Activated CD4-positive, alpha-beta T cell treated with anti-CD3 and anti-CD28 coated beads for 48 hours (primary cell): ENCODE data around the gene PLEKHG5.
A peak's percentile ranks its signal among the peaks of the same experiment; 100 is the strongest.
"Not testable (repeated sequence)": the region's sequence is repeated elsewhere in the genome, so short reads cannot be mapped to it uniquely, and the experiment has no call there.

Experiments
- DNase-seq: peaks from one replicate; pipeline ENCODE4 v3.0.0-alpha.2; 2020

Gene PLEKHG5

DNA sequence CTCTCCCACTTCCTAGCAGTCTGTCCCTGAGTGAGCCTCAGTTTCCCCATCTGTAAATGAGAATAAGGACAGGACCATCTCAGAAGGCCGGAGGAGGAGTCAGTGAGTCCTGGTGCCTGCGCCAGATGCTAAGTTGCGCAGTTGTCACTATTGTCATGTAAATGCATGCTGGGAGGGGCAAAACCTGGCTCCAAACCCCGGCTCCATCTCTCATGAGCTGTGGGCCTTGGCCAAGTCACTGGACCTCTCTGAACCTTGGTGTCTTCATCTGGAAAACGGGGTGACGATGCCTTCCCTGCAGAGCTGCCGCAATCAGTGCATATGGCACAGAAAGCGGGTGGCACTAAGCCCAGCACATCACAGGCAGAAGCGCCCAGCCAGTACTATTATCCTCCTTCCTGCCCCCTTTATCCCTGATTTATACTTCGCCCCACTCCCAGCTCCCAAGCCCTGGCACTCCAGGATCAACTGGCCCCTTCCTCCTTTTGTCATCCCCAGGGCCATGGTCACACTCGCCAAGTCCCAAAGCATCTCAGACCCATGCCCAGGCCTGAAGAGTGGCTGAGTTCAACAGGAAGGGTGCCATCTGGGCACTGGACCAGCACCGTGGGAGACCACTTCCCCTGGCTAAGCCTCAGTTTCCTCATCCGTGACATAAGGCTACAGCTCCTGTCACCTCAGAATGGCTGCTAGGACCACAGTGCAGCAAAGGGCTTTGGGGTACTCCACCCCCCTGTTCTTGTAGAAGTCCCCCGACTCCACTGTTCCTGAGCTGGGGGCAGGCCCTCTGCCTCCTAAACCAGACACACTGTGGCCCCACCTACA, 4.3 kb upstream of the PLEKHG5 start:
- DNase-seq, result no peak

DNA sequence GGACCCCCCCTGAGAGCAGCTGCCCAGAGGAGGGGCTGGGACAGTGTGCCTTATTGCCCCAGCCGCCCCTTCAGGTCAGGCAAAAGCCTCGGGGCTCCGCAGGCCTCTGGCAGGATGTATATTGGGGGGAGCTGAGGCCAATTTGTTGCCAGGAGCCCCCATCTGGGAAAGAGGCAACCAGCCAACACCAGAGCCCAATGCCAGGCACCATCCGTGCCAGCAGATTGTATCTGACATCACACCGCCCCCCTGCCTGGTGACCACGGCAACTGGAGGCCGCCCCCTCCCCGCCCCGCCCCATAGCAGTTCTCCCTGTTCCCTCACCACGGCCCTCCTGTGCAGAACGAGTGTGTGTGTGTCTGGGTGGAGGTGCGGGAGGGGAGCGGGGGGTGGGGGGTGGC, 3.6 kb upstream of the PLEKHG5 start:
- no peak for DNase-seq

DNA sequence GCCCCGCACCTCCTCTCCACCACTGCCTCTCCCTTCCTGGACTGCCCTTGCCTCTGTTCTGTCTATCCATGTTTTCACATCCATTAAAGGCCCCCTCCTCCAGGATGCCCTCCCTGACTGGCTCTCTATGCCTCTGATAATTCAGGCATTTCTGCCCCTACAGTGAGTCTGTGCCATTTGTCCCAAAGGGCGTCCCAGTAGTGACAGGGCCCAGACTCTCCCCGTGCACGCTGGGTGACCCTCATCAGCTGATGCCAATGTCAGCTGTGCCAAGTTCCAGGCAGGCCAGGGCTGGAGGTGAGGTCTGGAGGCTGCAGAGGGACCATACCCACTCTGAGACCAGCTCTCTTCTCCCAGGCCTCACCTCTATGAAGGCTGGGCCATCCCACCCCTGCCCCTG, 3.2 kb upstream of the PLEKHG5 start:
- no peak for DNase-seq

DNA sequence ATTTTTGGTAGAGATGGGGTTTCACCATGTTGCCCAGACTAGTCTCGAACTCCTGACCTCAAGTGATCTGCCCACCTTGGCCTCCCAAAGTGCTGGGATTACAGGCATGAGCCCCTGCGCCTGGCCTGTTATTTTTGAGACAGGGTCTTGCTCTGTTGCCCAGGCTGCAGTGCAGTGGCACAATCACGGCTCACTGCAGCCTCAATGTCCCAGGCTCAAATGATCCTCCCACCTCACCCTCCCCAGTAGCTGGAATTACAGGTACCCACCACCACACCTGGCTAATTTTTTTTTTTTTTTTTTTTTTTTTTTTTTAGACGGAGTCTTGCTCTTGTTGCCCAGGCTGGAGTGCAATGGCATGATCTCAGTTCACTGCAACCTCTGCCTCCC, 2.4 kb upstream of the PLEKHG5 start:
- DNase-seq, result not testable (repeated sequence)

DNA sequence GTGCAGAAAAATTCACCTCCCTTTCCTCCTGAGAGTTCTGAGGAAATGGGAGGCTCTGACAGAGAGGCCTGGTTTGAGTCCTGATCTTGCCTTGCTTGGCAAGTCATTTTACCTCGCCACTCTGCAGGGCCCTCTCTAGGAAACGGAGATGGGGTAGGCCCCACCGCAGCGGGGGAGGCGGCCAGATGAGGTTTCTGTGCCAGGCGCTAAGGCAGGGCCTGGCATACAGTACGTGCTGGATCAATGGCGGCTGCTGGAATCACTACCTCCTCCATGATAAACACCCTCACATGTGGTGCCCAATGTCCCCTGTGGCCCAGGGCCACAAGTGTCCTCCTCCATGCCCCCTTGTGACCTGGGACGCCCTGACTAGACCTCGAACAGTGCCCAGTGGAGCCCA, 499 bp upstream of the PLEKHG5 start:
- DNase-seq, result no peak

DNA sequence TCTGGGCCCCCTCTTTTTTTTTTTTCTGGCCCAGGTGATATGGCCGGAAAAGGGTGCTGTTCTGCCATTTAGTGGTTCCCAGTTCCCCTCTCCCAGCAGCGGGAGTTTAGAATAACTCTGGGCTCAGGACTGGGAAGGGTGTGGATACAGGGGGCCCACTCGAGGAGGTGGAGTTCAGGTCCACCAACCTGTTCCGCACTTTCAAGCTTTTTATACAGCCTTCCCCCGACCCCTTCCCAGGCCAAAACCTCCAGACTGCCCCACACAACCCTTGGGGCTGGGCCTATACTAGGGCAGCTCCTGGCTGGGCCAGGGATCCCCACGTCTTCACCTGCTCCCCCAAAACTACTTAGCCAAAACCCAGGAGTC, 402 bp downstream of the PLEKHG5 start:
- no peak for DNase-seq

DNA sequence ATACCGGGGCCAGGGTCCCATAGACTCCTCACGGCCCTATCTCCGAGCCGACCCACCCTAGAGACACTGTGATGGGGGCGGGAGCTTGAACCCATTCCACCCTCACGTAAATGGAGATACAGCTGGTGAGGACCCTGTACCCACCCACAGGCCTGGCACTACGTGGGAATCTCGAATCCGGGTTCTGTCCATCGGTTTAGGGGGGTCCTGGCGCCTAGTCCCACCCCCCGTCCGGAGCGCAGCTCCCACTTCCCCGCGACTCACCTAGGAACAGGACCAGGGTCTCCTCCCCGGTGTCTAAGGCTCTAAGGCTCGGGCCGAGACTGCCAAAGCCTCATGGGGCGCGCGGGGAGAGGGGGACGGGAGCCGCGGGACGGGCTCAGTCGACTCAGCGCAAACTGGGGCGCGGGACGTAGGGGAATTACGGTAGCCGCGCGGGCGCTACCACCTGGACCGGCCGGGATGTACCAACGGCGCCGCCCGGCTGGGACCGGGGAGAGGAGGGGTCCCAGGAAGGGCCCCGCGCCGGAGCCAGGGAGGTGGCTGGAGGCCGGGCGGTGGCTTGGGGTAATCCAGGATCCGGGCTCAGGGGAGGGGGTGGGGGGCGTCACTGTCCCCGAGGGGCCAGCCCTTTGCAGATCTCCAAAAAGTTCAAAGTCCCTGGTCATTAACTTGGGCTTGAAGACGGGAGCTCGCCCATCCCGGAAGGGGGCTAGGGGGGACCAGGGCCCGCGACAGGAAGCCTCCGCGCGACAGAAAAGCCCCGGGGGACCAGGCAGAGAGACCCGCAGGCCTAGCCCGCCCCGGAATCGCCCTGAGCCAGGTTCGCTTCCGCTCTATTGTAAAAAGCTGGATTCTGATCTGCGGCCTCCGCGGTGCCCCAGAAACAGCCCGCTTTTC, 1.0 kb downstream of the PLEKHG5 start:
- peak; percentile 83 for DNase-seq

DNA sequence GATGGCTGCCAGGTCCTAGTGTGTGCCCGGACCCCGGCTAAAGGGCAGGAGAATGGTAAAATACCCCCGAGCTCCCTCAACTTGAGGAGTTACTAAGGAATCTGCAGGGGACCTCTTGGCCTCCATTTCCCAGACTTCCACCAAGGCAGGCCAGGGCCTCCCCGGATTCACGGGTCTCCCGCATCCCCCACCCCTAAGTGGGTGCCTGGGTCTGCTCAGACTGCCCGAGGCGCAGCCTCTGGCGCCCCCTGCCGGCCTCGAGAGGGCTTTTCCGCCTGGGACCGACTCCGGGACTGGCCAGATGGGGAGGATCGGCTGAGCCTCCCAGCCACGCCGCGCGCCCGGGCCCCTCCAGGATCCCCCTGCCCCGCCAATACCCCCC, 1.7 kb downstream of the PLEKHG5 start:
- peak; percentile 86 for DNase-seq

DNA sequence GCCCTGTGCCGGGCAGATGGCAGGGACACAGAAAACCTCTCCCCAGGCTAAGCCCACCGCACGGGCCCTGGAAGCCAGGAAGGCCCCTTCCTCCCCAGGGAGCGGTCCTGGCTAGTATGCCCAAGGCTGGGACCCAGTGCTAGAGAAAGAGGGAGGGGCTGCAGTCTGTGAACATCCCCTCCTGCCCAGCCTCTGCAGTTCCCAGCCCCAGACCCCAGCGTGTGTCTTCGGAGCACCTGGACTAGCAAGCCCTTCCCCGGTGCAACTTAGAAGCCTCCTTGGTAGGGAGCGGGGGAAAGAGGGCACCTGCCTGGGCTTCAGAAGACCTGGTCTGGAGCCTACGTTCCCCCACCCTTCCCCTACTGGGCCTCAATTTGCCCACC, 2.1 kb downstream of the PLEKHG5 start:
- no peak for DNase-seq

DNA sequence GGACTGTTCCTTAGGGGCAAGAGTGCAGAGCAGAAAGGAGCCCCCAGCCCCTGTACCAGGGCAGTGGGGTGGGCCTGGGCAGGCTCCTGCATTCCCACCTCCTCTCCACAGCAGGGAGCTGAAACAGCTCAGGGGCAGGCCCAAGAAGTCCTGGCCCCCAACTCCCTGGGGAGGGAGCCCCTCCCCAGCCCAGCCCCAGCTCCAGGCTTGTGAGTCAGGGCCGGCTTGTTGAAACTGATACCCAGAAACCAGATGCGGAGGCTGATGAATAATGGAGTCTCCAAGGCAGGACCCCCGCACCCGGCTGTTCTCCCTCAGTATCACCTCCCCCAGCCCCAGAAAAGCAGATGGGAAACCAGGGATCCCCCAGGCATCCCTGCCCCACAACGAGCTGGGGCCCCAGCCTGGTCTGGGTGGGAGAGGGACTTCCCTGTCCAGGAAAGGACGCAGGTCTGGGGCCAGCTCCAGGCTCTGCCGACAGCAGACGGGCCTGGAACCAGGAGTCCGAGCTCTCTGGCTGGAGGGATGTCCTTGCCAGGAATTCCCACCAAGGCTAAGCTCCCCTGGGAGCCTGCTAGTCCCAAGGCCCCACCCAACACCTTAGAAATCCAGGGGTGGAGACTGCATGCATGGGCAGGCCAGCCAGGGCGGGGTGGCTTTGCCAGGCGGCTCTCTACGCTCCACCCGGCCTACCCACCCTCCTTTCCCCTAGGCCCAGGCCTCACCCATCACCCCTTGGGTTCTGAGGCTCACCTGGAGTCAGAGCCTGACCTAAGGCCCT, 2.7 kb downstream of the PLEKHG5 start:
- no peak for DNase-seq

DNA sequence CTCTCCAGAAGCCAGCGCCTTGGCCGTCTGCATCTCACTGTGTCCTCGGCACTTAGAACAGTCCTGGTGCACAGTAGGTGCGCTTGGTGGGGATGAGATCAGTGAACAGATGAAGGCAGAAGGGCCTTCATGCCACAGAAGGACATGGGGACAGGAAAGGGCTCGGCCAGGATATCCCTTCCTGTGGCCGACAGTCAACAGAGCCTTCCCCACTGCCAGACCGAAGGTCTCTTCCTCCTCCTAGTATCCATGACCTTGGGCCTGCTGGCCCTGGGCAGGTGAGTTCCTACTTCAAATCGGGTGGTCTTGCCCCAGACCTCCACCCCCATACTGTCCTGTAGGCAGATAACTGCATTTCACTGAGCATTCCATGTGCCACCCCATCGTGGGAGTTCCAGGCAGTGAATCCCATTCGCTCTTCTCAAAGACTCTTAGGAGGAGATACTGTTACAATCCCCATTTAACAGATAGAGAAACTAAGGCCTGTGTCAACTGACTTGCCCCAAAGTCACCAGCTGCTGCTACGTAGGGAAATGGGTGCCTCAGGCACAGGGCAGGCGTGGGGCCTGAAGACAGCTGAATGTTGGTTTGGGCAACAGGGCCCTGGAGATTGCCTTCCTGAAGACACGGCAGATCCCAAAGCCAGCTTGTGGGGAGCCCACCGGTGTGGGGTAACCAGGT, 3.5 kb downstream of the PLEKHG5 start:
- DNase-seq, result no peak

DNA sequence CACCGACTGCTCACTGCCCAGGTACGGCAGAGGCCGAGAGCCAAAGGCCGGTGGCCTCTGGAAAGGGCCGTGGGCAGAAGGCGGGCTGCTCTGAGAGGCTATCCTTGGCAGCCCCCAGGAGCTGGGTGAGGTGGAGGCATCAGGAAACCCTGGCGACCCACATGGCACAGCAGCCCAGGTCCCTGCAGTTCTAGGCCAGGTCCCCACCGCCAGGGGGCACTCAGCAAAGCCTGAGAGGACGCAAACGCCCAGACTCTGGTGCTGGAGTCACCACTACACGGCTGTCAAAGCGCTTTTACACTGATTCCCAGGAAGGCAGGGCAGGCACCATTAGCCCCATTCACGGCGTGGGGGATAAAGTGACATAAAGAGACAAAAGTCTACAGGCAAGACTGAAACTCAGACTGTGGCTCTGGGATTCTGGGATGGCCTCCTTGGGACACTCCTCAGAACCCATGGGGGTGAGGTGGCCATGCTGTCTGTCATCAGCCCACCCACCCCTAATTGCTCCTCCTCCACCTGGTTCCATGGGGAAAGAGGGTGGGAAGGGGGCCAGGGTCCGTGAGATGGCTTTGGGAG, 4.9 kb downstream of the PLEKHG5 start:
- peak; percentile 94 for DNase-seq

DNA sequence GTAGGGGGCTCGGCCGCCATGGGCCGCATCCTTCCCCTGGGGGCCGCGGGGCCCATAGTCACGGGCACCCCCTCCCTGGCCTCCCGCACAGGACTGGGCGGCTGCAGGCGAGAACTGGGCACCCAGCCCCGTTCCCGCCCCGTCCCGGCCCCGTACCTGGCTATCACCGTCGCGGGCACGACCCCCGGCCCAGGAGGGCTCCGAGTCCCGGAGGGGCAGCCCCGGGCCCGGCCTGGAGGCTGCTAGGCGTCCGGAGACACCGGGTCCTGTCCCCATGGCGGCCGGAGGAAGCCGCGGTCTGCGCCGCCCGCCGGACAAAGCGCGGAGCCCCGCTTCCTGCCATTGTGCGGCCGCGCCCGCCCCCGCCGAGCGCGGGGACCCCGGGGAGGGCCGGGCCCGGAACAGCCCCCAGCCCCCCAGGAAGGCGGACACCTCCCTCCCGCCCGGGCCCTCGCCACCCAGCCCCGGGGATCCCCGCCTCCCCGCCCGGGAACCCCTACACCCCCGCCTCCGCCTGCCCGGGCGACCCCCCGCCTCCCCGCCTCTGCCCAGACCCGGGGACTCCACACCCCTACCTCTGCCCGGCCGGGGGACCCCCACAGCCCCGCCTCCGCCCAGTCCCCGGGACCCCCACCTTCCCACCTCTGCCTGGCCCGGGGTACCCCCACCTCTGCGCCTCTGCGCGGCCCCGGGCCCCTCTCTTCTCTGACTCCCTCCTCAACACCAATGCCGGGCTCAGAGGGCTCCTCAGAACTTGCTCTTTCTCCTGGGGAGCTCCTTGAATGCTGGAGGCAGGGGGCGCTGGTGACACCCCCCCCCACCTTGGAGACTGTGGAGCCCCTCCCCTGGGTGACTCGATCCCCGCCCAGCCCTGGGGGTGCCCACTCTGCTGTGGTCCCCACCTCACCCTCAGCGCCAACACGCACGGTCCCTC, 6.0 kb downstream of the PLEKHG5 start:
- DNase-seq, result no peak

DNA sequence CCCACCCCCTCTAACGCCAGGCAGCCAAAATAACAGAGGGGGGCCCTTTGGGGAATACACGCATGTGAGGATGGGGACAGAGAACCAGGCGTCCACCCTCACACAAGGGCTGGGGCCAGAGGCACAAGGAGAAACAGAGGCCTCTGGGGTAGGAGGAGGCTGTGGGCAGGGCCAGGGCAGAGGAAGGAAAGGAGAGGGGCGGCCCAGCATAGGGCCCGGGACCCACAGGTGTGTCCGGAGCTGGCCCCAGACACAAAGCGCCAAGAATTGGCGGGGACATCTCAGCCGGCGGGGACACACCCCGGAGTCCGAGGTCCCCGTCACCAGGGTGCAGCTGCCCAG, 6.7 kb downstream of the PLEKHG5 start:
- DNase-seq, result no peak

DNA sequence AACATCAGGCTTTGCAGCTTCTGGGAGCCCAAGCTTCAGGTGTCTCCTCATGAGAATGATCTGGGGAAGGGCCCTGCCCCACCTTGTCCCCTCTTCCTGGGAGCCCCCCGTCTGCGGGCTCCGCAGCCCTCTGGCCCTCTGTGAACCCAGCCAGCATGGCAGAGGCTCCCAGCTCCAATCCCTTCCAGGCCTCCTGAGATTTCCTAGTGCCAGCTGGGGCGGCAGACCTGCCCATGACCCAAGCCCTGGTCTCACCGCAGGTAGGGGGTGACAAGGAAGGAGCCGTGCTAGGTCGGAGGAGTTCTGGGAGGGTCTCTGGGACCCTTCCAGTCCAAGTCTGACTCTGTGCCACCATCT, 7.7 kb downstream of the PLEKHG5 start:
- DNase-seq, result no peak

DNA sequence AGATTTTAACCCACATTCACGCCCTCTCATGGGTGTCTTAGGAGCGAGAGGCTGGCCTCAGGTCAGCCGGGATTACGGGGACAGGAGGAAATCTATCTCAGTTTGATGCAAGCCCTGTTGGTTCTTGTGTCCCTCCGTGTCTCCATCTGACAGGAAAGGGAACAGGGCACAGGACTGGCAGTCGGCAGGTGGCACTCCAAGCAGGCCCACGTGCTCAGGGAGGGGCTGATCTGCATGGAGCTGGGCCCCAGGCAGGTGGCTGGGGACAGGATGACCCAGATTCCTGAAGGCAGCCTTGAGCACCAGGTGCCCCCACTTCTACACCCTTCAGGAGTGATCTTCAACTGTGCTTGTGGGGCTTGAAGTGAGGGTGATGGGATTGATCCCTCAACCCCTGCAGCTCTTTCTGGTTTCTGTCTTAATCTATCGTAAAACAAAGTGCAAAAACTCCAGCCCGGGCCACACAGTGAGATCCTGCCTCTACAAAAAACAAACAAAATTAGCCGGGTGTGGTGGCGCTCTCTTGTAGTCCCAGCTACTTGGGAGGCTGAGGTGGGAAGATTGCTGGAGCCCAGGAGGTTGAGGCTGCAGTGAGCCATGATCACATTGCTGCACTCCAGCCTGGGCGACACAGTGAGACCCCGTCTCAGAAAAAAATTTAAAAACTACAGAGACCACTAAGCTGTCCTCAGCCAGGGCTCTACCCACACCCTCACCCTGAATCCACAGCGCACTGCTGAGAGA, 8.3 kb downstream of the PLEKHG5 start:
- no peak for DNase-seq

DNA sequence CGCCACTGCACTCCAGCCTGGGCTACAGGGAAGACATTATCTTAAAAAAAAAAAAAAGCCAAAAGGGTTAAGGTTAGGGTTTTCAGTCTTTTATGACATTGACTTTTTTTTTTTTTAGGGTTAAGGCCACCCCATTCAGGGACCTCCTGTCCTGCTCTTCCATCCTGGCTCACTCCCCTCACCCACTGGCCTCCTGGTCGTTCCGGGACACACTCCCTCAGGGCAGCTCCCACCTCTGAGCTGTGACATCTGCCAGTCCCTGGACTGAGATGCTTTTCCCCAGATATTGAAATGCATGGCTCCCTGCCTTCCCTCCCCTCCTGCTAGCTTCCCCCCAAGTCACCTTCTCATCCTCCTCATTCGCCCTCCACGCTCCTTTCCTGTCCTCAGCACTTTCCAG, 9.6 kb downstream of the PLEKHG5 start:
- DNase-seq, result no peak

DNA sequence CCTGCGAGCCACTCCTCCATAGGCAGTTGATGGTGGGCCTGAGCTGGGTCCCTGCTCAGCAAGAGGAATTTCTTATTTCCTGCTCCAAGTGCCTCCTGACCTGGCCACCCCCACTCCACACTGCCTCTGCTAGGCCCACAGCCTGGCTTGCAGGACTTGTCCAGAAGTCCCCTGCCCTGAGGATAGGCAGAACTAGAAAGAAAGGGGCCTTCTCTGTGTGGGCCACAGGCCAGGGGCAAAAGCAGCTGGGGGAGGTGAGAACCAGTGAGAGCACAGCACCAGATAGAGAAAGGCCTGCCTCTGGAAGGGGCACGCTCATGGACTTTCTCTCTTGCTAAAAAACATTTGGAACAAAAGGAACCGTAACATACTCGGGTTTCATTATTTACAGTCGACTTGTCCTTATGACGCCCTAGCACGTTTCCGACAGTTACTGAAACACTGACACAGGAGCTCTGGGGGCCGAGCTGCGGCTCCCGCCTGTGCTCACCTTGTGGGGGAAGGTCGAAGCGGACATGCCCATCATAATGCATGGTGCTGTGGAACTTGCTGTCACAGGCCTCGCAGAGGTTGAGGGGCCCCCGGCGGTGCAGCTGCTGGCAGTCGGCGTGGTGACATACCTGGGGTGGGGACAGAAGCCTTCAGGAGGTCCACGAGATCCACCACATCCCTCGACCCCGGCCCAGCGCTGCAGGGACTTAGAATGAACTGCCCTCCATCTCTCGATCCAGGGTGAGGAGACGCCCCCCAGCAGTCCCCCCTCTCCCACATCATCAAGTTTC, 14.2 kb downstream of the PLEKHG5 start:
- no peak for DNase-seq

DNA sequence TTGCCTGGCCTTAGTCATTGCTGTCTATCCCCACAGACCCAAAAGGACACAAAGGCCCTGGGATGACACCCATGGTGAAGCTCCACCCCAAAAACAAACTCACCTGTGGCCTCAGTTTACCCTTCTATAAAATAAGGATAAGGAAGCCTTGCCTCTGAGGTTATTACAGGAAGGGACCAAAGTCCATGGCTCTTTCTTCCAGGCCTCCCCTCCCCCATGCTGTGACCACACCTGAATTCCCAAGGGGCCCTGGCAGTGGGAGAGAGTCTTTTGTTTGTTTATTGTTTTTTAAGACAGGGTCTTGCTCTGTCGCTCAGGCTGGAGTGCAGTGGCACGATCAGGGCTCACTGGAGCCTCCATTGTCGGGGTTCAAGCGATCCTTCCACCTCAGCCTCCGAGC, 15.0 kb downstream of the PLEKHG5 start:
- DNase-seq, result no peak
